Glomerular visceral epithelial cell (primary cell): Measurements from ENCODE around the gene DLL4.
A peak's percentile ranks its signal among the peaks of the same experiment; 100 is the strongest.
"Not testable (repeated sequence)": the region's sequence is repeated elsewhere in the genome, so short reads cannot be mapped to it uniquely, and the experiment has no call there.

ENCODE experiments used
- DNase-seq: peaks from one replicate; pipeline ENCODE4 v3.0.0-alpha.2; 2016; ENCODE audit errors: extremely low spot score

The DLL4 gene

DNA sequence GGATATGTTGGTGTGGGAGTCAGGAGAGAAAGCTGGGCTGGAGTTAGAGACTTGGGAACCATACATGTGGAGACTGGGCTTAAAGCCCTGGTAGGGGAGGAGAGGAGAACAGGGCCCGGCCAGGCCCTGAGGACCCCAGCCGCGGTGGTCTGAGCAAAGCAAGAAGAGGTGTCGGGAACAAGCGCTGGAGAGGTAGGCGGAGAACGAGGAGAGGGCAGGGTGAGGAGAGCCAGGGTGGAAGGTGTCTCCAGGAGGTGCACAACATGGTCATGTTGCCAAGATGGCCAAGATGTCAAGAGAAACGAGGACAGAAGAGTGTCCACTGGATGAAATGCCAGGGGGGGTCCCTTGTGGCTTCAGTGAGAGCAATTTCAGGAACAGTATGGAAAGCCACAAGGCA, 29.6 kb downstream of the DLL4 start:
- DNase-seq, result no peak

DNA sequence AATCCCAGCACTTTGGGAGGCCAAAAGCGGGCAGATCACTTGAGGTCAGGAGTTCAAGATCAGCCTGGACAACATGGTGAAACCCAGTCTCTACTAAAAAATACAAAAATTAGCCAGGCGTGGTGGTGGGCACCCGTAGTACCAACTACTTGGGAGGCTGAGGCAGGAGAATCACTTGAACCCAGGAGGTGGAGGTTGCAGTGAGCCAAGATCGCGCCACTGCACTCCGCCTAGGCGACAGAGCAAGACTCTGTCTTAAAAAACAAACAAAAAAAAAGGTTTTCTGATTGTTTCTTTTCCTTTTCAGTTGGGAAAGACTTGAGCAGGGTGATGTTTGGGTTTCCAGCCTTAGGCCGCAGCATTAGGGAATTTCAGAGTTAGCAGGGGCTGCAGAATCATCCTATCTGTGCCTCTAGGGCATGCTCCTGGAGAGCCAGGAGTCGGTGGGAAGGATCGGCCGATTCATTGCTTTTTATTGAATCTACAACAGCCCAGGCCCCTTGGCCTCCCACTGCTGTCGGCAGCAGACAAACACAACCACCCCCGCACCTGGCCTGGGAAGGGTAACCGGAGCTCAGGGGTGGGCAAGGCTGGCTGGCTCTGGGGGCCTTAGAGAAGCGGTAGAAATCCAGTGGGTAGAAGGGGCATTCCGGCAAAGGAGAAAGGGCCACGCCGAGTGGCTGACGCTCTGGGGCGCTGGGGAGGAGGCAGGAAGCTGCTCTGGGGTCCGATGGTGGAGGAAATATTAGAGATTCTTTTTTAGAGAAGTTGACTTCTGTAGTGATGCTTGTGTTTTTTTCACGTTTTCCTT, 30.4 kb downstream of the DLL4 start:
- DNase-seq, result no peak

DNA sequence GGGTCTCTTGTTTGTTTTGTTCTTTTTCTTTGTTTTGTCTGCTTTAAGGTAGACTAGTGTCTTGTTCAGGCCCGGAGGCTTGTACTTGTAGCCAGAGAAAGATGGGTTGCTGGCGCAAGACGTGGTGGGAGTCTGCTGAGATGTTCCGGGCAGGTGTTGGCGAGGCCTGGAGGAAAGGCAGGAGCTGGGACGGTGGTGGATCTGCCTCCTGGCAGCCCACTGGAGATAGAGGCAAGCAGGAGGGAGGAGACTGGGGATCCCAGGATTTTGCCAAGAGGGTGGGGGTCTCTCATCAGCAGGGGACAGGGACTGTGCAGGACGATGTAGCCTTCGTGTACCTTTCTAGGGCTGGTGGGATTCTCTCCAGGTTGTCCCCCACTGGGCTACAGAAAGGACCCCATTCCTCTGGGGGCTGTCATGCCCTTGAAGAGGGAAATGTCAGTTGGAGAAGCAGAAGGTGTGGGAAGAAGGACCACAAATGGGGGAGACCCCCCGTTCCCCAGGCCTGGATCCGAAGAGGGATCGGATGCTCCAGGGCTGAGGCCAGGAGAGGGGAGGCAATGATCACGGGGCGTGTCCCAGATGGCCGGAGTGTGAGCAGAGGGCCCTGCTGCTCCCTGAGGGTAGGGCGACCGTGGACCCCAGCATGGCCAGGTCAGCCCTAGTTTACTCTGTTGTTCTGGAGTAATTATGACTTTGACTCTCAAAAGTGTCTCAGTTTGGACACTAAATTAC, 31.2 kb downstream of the DLL4 start:
- no peak for DNase-seq

DNA sequence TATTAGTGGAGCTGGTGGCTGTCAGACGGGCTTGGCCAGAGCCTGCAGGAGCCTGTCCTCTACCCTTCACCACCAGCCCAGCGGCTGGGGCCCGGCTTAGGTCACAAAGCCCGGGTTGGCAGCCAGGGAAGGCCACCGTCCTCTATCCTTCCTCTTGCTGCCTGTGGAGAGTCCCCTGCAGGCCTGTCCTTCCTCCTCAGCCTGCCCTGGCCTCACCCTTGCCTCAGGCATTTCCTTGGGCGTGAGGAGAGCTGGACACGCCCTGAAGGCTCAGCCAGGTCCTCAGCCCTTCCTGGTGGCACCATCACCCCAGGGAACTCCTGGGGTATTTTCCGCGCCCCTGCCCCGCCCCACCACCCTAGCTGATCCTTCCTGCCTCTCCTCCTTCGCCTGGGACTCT, 31.8 kb downstream of the DLL4 start:
- DNase-seq, result no peak

- DNase-seq, result not testable (repeated sequence)
Measured at GRCh38 chr15:40961740-40962139, 32.6 kb downstream of the DLL4 start.

GRCh38 chr15:40962317-40962716, 33.2 kb downstream of the DLL4 start:
- DNase-seq, result not testable (repeated sequence)

- no peak for DNase-seq
Measured at GRCh38 chr15:40963201-40963600, 34.1 kb downstream of the DLL4 start.

DNA sequence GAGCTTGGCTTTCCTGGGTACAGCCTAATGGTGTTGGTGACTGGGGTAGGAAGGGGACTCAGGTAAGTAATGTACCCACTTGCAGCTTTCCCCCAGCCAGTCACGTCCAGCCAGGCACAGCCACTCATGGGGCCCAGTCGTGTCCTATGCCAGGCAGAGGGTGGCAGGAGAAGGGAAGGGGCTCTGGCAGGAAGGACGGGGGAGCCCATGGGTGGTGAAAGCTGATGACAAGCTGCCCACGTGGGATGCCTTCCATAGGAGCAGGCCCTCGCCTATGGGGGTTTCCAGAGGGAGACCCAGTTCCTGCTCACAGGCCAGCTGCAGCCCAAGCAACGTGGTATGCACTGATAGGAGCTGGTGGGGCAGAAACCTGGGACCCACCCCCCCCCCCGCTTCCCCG, 34.9 kb downstream of the DLL4 start:
- DNase-seq, result no peak

DNA sequence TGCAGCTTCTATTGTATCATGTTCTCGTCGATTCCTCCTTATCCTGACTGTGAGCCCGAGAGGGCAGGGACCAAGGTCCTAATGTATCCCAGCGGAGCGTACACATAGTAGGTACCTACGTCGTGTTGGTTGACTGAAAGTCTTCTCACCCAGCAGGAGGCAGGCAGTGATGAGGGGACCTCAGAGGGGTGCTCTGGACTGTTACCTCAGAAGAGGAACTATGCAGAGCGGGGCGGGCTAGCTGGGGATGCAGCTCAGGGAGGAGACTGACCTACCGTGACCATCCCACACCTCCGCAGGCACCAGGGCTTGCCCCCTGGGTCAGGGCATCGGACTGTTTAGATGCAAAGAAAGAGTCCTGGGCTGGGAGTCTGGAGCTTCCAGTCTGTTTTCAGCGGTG, 35.5 kb downstream of the DLL4 start:
- no peak for DNase-seq

GRCh38 chr15:40968290-40969085, 39.3 kb downstream of the DLL4 start:
- no peak for DNase-seq

DNA sequence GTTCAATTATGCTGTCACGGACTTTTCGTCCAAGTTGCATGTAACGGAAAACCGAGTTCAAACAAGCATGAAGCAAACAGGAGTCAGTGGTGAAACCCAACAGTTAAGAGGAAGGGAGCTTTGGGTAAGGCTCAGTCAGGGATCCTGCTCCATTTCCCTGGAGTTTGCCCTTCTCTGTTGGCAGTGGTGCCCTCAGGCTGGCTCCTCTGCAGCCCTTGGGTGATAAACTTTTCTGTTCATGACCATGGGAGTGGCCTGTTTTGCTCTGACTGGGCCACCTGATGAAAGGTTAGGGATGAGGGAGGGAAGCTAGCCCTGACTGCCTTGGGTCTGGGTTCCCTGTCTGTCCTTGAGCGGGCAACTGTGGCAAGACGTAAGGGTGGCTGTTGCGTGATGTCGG, 40.2 kb downstream of the DLL4 start:
- no peak for DNase-seq

DNA sequence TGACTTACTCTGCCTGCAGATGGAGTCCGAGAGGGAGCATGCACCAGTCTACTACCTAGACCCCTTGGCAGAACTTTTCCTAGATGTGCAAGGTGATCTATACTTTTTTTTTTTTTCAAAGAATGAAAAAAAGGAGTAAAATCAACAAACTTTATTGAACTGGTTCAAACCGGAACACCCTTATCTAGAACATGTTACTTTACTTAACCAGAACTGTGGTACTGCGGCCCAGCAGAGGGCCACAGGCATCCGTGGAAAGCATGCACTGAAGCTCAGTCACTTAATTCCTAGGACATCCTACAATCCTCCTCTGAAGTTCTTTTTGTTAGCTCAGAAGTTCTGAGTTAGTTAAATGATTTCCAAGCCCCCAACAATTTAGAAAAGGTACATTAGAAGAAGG, 45.7 kb downstream of the DLL4 start:
- DNase-seq, result no peak

DNA sequence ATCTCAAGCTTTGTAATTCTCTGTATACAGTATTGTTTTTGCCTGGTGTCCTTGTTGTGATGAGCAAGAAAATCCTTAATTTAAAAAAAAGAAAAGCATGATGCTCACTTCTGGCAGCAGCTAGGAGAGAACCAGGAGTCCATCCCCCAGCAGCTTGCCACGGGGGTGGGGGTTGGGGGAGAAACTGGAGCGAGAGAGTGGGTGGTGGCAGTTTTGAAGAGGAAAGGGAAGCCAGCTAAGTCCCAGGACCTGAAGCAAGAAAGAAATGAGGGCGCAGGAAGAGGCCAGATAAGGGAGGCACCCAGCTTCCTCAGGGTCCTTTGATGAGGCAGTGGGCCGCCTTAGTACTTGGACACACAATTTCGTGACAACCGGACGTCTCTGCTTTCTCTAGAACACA, 47.7 kb downstream of the DLL4 start:
- no peak for DNase-seq

- DNase-seq, result no peak
Measured at GRCh38 chr15:40978141-40978540, 49.0 kb downstream of the DLL4 start.

- no peak for DNase-seq
Measured at GRCh38 chr15:40978562-40978961, 49.4 kb downstream of the DLL4 start.

DNA sequence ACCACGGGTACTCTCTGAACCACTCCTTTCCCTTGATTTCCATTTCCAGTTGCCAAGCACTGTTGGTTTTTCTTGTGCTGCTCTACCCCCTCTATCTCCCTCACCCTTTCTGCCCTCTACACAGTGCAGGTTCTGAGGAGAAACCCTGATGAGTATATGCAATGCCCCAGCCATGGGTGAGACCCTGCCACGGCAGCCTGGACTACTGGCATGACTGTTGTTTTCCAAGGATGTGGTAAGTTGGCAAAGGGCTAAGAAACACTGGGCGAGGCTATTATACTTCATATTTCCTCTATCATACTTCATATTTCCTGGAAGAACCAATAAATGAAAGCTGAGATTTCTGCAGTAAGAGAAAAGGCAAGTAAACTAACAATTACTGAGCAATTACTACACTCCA, 52.0 kb downstream of the DLL4 start:
- DNase-seq, result no peak

DNA sequence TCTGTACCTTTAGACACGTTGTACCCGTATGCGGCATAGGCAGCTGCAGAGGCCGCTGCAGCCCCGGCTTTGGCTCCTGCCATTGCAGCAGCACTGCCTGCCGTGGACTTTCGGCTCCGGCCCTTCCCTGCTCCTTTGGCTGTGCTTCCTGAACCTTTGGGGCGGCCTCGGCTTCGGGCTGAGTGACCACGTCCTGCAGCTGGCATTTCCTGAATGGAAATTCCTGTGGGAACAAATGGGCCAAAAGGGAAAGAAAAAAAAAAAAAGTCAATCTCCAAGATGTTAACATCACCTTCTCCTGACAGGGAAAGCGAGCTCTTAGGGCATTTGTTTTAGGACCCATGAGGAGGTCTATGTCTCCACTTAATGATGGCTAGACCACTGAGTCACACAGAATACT, 53.7 kb downstream of the DLL4 start:
- peak; percentile 60 for DNase-seq

DNA sequence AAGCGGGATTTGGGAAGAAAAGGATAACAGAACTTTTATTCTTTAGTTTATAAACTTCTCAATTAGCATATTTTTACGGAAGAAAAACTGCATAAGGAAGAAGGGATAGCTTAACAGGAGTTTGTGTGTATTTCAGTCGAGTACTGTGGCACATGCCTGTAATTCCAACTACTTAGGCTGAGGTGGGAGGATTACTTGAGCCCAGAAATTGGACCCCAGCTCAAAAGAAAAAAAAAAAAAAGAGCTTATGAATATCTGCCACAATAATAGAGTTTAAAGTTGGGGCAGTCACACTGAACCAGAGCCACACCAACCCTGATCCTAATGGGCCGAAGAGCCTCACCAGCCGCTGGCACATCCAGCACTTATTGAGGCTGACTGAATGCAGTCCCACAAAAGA, 55.3 kb downstream of the DLL4 start:
- DNase-seq, result no peak

DNA sequence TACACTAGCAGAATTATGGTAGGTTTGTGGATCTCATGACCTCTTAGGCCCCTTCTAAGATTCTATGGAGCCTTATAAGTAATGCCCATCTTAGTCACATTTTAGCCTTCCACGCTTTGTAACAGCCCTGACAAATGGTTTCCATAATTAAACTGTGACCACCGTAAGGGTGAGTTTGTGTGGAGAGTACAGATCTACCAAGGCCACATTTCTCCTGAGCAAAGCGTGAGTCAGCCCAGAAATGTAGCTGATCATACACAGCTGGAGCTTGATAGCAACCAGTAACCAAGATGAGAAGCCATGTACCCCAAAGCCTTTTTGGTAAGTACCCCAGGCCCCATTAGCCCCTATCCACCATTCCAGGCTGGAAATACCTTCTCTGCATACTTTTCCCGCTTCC, 55.8 kb downstream of the DLL4 start:
- no peak for DNase-seq

DNA sequence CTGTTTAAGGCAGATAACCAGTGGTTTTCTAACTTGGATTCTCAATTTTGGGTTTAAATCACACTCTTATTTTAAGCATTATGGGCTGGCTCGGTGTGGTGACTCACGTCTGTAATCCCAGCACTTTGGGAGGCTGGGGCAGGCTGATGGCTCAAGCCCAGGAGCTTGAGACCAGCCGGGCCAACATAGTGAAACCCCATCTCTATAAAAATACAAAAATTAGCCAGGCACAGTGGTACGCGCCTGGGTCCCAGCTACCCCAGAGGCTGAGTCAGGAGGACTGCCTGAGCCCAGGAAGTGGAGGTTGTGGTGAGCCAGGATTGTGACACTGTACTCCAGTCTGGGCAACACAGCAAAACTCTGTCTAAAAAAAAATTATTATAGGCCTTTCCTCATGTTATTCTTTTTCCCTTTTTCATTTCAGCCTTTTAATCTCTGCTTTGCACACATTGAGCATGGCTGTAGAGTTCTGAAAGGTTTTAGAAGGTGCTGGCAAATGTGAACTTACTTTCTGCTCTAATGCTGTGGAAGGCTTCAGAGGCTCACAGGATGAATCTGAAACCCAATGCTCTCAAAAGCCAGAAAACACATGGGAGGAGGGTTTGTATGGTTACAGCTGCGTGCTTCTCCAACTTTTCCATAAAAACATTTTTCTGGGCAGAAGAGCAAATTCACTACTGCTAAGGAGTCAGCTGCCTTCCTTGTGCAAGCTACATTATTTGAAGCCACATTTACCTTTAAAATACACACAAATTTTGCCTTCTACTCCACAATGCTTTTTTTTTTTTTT, 56.6 kb downstream of the DLL4 start:
- no peak for DNase-seq

GRCh38 chr15:40986820-40987219, 57.7 kb downstream of the DLL4 start:
- DNase-seq, result no peak

GRCh38 chr15:40988156-40988555, 59.0 kb downstream of the DLL4 start:
- no peak for DNase-seq
